H1 (cell line): ENCODE results near the gene RRAD. TPM values are rescaled to one million over a fixed set of nuclear protein-coding genes. Genes with fewer than 3 reads are reported as not detected.

Experiments used
- CTCF ChIA-PET: fragments of 300-600 bp; sonication (Branson Sonifier 250); formaldehyde crosslinking; loops from one replicate; lab custom pipeline; 2021; ENCODE audit not compliant: partially characterized antibody; lab: Charles Lee
- POLR2A ChIA-PET: fragments of 300-600 bp; sonication (Branson Sonifier 250); formaldehyde crosslinking; loops from one replicate; lab custom pipeline; 2021; ENCODE audit warnings: inconsistent platforms; ENCODE audit not compliant: partially characterized antibody; lab: Charles Lee
- DNase-seq, 2 experiments: peaks; one replicate each; pipeline versions ENCODE4 v3.0.0 to v3.0.0-alpha.2; 2010 to 2022; ENCODE audit warnings: low spot score in 2 of 2, low read depth in 1 of 2, mixed read lengths in 1 of 2
- FAIRE-seq: peaks from 2 replicates; lab custom pipeline; 2011; peaks lifted over from hg19 to GRCh38; lab: Jason Lieb, UNC
- H2AFZ ChIP-seq: 2 replicates; pipeline ENCODE4 v1.8.1; 2012; ENCODE audit warnings: low read length, inconsistent platforms
- H2AK5ac ChIP-seq: 2 replicates; pipeline ENCODE4 v1.6.1; 2013; ENCODE audit warnings: low read depth, low read length
- H2BK120ac ChIP-seq: replicated peaks from 2 replicates; pipeline ENCODE3; 2013; ENCODE audit warnings: low read depth, low read length, inconsistent platforms
- H2BK12ac ChIP-seq: 2 replicates; pipeline ENCODE4 v1.6.1; 2013; ENCODE audit warnings: low read depth, low read length
- H2BK15ac ChIP-seq: 2 replicates; pipeline ENCODE4 v1.6.1; 2013; ENCODE audit warnings: low read length
- H2BK20ac ChIP-seq: 2 replicates; pipeline ENCODE4 v1.6.1; 2013; ENCODE audit warnings: low read length
- H2BK5ac ChIP-seq: 2 replicates; pipeline ENCODE4 v1.6.1; 2013; ENCODE audit warnings: low read depth, low read length
- H3K14ac ChIP-seq: 2 replicates; pipeline ENCODE4 v1.6.1; 2013; ENCODE audit warnings: inconsistent platforms; ENCODE audit not compliant: insufficient read length
- H3K18ac ChIP-seq: 2 replicates; pipeline ENCODE4 v1.6.1; 2013; ENCODE audit warnings: low read length; ENCODE audit errors: extremely low read depth
- H3K23ac ChIP-seq: 2 replicates; pipeline ENCODE4 v1.6.1; 2013; ENCODE audit warnings: inconsistent platforms; ENCODE audit not compliant: insufficient read length
- H3K23me2 ChIP-seq: 2 replicates; pipeline ENCODE4 v1.6.1; 2013; ENCODE audit warnings: low read depth, low read length
- H3K27ac ChIP-seq: 2 replicates; pipeline ENCODE4 v1.6.1; 2011; ENCODE audit warnings: low read depth, low read length, inconsistent platforms
- H3K27me3 ChIP-seq, 4 experiments: replicated peaks in 1 of 4; 1 replicate in 1 of 4; 2 replicates in 3 of 4; pipeline versions ENCODE4 v1.6.1 to v1.8.1; 2011 to 2013; ENCODE audit warnings: low read length in 3 of 4, mild to moderate bottlenecking in 3 of 4, inconsistent platforms in 2 of 4, mixed read lengths in 2 of 4, moderate library complexity in 1 of 4; ENCODE audit not compliant: control insufficient read depth in 3 of 4, insufficient read depth in 3 of 4; ENCODE audit errors: extremely low read depth in 1 of 4
- H3K36me3 ChIP-seq, 4 experiments: 2 replicates each; pipeline versions ENCODE4 v1.6.1 to v1.8.1; 2011 to 2013; ENCODE audit warnings: mild to moderate bottlenecking in 4 of 4, low read length in 3 of 4, moderate library complexity in 2 of 4, control low read depth in 1 of 4, inconsistent platforms in 1 of 4; ENCODE audit not compliant: insufficient read depth in 4 of 4, control insufficient read depth in 2 of 4
- H3K4ac ChIP-seq: replicated peaks from 2 replicates; pipeline ENCODE3; 2013; ENCODE audit warnings: low read length, low read depth, mixed read lengths, inconsistent platforms; ENCODE audit not compliant: insufficient read length
- H3K4me1 ChIP-seq, 4 experiments: replicated peaks in 1 of 4; 1 replicate in 1 of 4; 2 replicates in 3 of 4; pipeline versions ENCODE4 v1.6.1 to v1.8.1; 2011 to 2013; ENCODE audit warnings: low read length in 3 of 4, inconsistent platforms in 2 of 4, mixed read lengths in 1 of 4; ENCODE audit not compliant: insufficient read depth in 4 of 4, control insufficient read depth in 3 of 4
- H3K4me2 ChIP-seq, 2 experiments: 2 replicates each; pipeline versions ENCODE4 v1.6.1 to v1.8.1; 2011 to 2013; ENCODE audit warnings: low read depth in 2 of 2, low read length in 2 of 2, control low read depth in 1 of 2, inconsistent platforms in 1 of 2, mild to moderate bottlenecking in 1 of 2; ENCODE audit not compliant: insufficient read depth in 1 of 2
- H3K4me3 ChIP-seq, 4 experiments: fragments of 200-600, 300-600 bp in 1 of 4; sonication (generic), shearing (Covaris generic), sonication (Bioruptor Twin) in 1 of 4; 2 replicates each; pipeline versions ENCODE4 v1.5.1 to v1.8.1; 2011 to 2016; ENCODE audit warnings: low read length in 4 of 4, low read depth in 3 of 4, control low read depth in 2 of 4, inconsistent platforms in 2 of 4, mild to moderate bottlenecking in 2 of 4, mixed read lengths in 1 of 4, moderate library complexity in 1 of 4; ENCODE audit not compliant: insufficient read depth in 2 of 4; ENCODE audit errors: extremely low read depth in 1 of 4
- H3K56ac ChIP-seq: replicated peaks from 2 replicates; pipeline ENCODE3; 2013; ENCODE audit warnings: low read depth, mild to moderate bottlenecking, mixed read lengths, low read length, inconsistent platforms; ENCODE audit not compliant: insufficient read length
- H3K79me1 ChIP-seq: 2 replicates; pipeline ENCODE4 v1.6.1; 2013; ENCODE audit warnings: low read depth, low read length, control low read depth
- H3K79me2 ChIP-seq, 2 experiments: 2 replicates each; pipeline versions ENCODE4 v1.6.1 to v1.8.1; 2012 to 2013; ENCODE audit warnings: low read length in 2 of 2, mild to moderate bottlenecking in 2 of 2, inconsistent platforms in 1 of 2; ENCODE audit not compliant: insufficient read depth in 2 of 2, control insufficient read depth in 1 of 2
- H3K9ac ChIP-seq, 4 experiments: replicated peaks in 1 of 4; 1 replicate in 1 of 4; 2 replicates in 3 of 4; pipeline versions ENCODE4 v1.6.1 to v1.8.1; 2011 to 2013; ENCODE audit warnings: low read depth in 3 of 4, low read length in 3 of 4, control low read depth in 2 of 4, mild to moderate bottlenecking in 2 of 4, moderate library complexity in 2 of 4, inconsistent platforms in 1 of 4; ENCODE audit errors: extremely low read depth in 1 of 4
- H3K9me3 ChIP-seq, 2 experiments: 2 replicates each; pipeline versions ENCODE4 v1.6.1 to v1.8.1; 2012 to 2013; ENCODE audit warnings: mild to moderate bottlenecking in 2 of 2, moderate library complexity in 2 of 2, control low read depth in 1 of 2, inconsistent platforms in 1 of 2, low read depth in 1 of 2, low read length in 1 of 2, mixed read lengths in 1 of 2; ENCODE audit not compliant: insufficient read depth in 2 of 2
- H4K20me1 ChIP-seq, 2 experiments: replicated peaks in 1 of 2; 2 replicates each; pipeline versions ENCODE3 to v1.8.1; 2011 to 2013; ENCODE audit warnings: inconsistent platforms in 2 of 2, low read length in 2 of 2, mild to moderate bottlenecking in 1 of 2; ENCODE audit not compliant: insufficient read depth in 2 of 2, control insufficient read depth in 1 of 2
- H4K5ac ChIP-seq: 2 replicates; pipeline ENCODE4 v1.6.1; 2013; ENCODE audit warnings: low read length, low read depth, mixed read lengths, inconsistent platforms; ENCODE audit not compliant: insufficient read length
- H4K8ac ChIP-seq: 2 replicates; pipeline ENCODE4 v1.8.0; 2013; ENCODE audit warnings: mild to moderate bottlenecking, moderate library complexity, low read length, inconsistent platforms; ENCODE audit not compliant: insufficient read depth; ENCODE audit errors: extremely low read depth
- H4K91ac ChIP-seq: replicated peaks from 2 replicates; pipeline ENCODE3; 2013; ENCODE audit warnings: low read length, mixed read lengths, inconsistent platforms; ENCODE audit not compliant: insufficient read length
- CBX5 ChIP-seq: fragments of 300-800, 300-1000 bp; sonication (generic); IDR thresholded peaks from 2 replicates; pipeline ENCODE4 v1.7.1; 2016; ENCODE audit warnings: antibody characterized with exemption, low read length, low read depth
- GABPA ChIP-seq: IDR thresholded peaks from 2 replicates; pipeline ENCODE4 v1.6.1; 2011; ENCODE audit warnings: mild to moderate bottlenecking, low read length, moderate library complexity, borderline replicate concordance; ENCODE audit not compliant: insufficient read depth
- KDM4A ChIP-seq: IDR thresholded peaks from one replicate; pipeline ENCODE4 v1.7.1; 2012; ENCODE audit warnings: low read depth, mild to moderate bottlenecking, moderate library complexity, low read length, inconsistent platforms; ENCODE audit not compliant: severe bottlenecking
- POLR2A ChIP-seq, 2 experiments: IDR thresholded peaks; 1 replicate in 1 of 2; 2 replicates in 1 of 2; pipeline ENCODE4 v1.6.1; 2011; ENCODE audit warnings: low read depth in 2 of 2, low read length in 2 of 2, mild to moderate bottlenecking in 2 of 2; ENCODE audit errors: control extremely low read depth in 1 of 2
- RBBP5 ChIP-seq: IDR thresholded peaks from 2 replicates; pipeline ENCODE4 v1.7.1; 2012; ENCODE audit warnings: low read depth, mild to moderate bottlenecking, inconsistent platforms, low read length, moderate library complexity, borderline replicate concordance
- RNF2 ChIP-seq: fragments of 200-900, 300-1000 bp; sonication (generic); IDR thresholded peaks from 2 replicates; pipeline ENCODE4 v1.7.1; 2016; ENCODE audit warnings: borderline replicate concordance, low read depth, mild to moderate bottlenecking, antibody characterized with exemption, low read length; ENCODE audit not compliant: poor library complexity, severe bottlenecking; ENCODE audit errors: missing control alignments
- SUZ12 ChIP-seq: fragments of 200-600 bp; sonication (generic); IDR thresholded peaks from 2 replicates; pipeline ENCODE4 v1.6.1; 2012; ENCODE audit warnings: mild to moderate bottlenecking, inconsistent platforms, low read length, moderate library complexity, mixed read lengths
- WGBS, 2 experiments: shearing (Covaris generic) in 1 of 2; methylation state at CpG; one replicate each; pipeline versions ENCODE4 v1.1.6 to v1.1.7; 2013 to 2015; ENCODE audit warnings: low lambda C conversion rate in 2 of 2, mixed read lengths in 2 of 2, inconsistent platforms in 1 of 2, low coverage in 1 of 2, missing lambda C conversion rate in 1 of 2; ENCODE audit not compliant: insufficient replicate concordance in 2 of 2, insufficient coverage in 1 of 2, insufficient read length in 1 of 2; ENCODE audit errors: extremely low coverage in 1 of 2, missing lambda C conversion rate in 1 of 2; 5-methylcytosine and 5-hydroxymethylcytosine counted together
- long read RNA-seq, 2 experiments: library from RNA in 1 of 2; library from capped mRNA in 1 of 2; stranded (forward); transcript quantifications; one replicate each; pipeline ENCODE4 v2.0.0, GENCODE V29; 2021; ENCODE audit warnings: inconsistent platforms in 1 of 2
- polyA minus RNA-seq, 3 experiments: library from RNA; depleted of rRNA, polyadenylated mRNA; stranded (reverse); fragments of >200 nt; gene quantifications; 1 replicate in 2 of 3; 2 replicates in 1 of 3; pipeline ENCODE4 v1.2.3, GENCODE V29; 2011
- polyA plus RNA-seq, 7 experiments: library from polyadenylated mRNA; depleted of rRNA in 3 of 7; stranded (reverse) in 5 of 7; unstranded in 2 of 7; fragments of >200 nt in 5 of 7; fragments of 200-250 nt in 2 of 7; gene quantifications; 1 replicate in 5 of 7; 2 replicates in 1 of 7; 4 replicates in 1 of 7; pipeline versions ENCODE4 v1.2.1 to v1.2.3, GENCODE V29; 2011 to 2013; ENCODE audit warnings: missing spikeins in 2 of 7, mixed read lengths in 2 of 7
- total RNA-seq: library from RNA; stranded (reverse); fragmentation: NEBNext Ultra II Directional; extraction: Animal tissue kit (Norgen Biotek cat#: 25700); gene quantifications from 2 replicates; pipeline ENCODE4 v1.2.1, GENCODE V29; 2021
- TF ChIP-seq, protein P1 (sequence below): IDR thresholded peaks from 2 replicates; pipeline ENCODE4 v1.6.1; 2011; ENCODE audit warnings: low read depth, mild to moderate bottlenecking, low read length; ENCODE audit not compliant: insufficient read depth

RRAD gene, protein sequence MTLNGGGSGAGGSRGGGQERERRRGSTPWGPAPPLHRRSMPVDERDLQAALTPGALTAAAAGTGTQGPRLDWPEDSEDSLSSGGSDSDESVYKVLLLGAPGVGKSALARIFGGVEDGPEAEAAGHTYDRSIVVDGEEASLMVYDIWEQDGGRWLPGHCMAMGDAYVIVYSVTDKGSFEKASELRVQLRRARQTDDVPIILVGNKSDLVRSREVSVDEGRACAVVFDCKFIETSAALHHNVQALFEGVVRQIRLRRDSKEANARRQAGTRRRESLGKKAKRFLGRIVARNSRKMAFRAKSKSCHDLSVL
- total RNA-seq (not detected in 2 replicates), polyA plus RNA-seq (2011; rRNA removed) (0.08 and 0.17 TPM in 2 replicates), polyA minus RNA-seq (2011; rRNA and poly(A)+ RNA removed) (not detected in 2 replicates)
- polyA plus RNA-seq (2011; cell fraction: cytosol; rRNA removed) = 0.26 TPM
- polyA plus RNA-seq (2011; cell fraction: nucleus; rRNA removed) = 0.57 TPM
- 0.16 to 0.83 TPM (median 0.18 TPM) in 3 of 4 replicates, not detected in the other for polyA plus RNA-seq (2012, experiment 1 of 2)
- 0.16 TPM for polyA plus RNA-seq (2012, experiment 2 of 2)
- polyA plus RNA-seq (2013, experiment 1 of 2) = 0.08 TPM
- polyA plus RNA-seq (2013, experiment 2 of 2) = 0.09 TPM
- not detected for polyA minus RNA-seq (2011; cell fraction: cytosol; rRNA and poly(A)+ RNA removed)
- not detected for polyA minus RNA-seq (2011; cell fraction: nucleus; rRNA and poly(A)+ RNA removed)
- long read RNA-seq, experiment 1 = 0 reads
- long read RNA-seq, experiment 2 = 0 reads

DNA sequence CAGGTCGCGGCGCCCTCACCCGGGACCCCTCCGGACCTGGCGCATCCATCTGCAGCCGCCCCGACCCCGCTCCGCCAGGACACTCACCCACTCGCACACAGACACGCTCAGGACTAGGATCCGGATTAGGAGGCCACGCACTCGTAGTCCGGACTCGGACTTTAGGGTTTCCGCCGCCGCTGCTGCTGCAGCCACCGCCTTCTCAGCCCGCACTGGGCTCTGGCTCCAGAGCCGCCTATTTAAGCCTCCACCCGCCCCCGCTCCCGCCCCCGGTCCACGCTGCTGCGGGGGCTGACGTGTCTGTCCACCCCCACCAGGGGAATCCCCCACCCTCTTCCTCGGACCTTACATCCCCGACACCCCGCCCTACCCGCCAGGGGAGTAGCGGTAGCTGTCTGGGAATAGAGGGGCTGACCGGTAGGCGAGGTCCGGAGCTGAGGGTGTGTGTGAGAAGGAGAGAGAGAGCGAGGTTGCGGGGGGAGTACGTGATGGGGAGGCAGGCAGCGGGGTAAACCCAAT is at the start of gene RRAD:
RRAD (minus strand) TSS at position 214 of the 519 bp plus-strand sequence. CDS start 356 bp downstream, outside the sequence.
- FAIRE-seq = no peak
- WGBS, 2 experiments = 21% methylated on average over 11 of the region's 42 CpGs; no CpG with 5 or more reads in 1 of the 2 experiments
- Histone ChIP-seq H2BK20ac (no peak within 1 kb of the TSS), H3K79me2 (no peaks in the 10 kb centered on the region), H3K18ac (no peak within 1 kb of the TSS), H3K4me2 (peak within 1 kb of the TSS; percentile 40 to 89), H4K5ac (no peak within 1 kb of the TSS), H3K4me3 (peak within 1 kb of the TSS; percentile 28 to 67 (median 40)), H3K23me2 (peaks cover 4% of the 10 kb centered on the region; the same call in 1 of the 2 replicates), H3K36me3 (no peaks in the 10 kb centered on the region; a peak in 1 of 8 replicates), H3K9ac (no peak within 1 kb of the TSS), H2BK15ac (no peak within 1 kb of the TSS; the same call in 1 of the 2 replicates), H2BK120ac (no peak within 1 kb of the TSS), H2BK12ac (no peak within 1 kb of the TSS), H3K4me1 (peaks cover 0 to 8% (median under 1%) of the 10 kb centered on the region in 4 experiments; a peak in 4 of 7 replicates), H4K20me1 (no peaks in the 10 kb centered on the region), H3K27me3 (peaks cover 14 to 43% (median 35%) of the 10 kb centered on the region in 4 experiments; a peak in 6 of 7 replicates), H3K9me3 (no peaks in the 10 kb centered on the region), H2AK5ac (no peak within 1 kb of the TSS), H3K56ac (no peak within 1 kb of the TSS), H3K27ac (no peak within 1 kb of the TSS), H3K4ac (no peak within 1 kb of the TSS), H3K23ac (no peak within 1 kb of the TSS), H4K91ac (no peak within 1 kb of the TSS), H3K79me1 (peaks cover 2% of the 10 kb centered on the region; the same call in 1 of the 2 replicates), H2AFZ (no peak within 1 kb of the TSS), H4K8ac (peak within 1 kb of the TSS; percentile 22; the same call in 1 of the 2 replicates), H2BK5ac (no peak within 1 kb of the TSS), H3K14ac (no peak within 1 kb of the TSS)
- peak in 1 of 2 experiments; percentile 67 for DNase-seq
- POLR2A ChIA-PET = interaction anchor here (1.4 to 2.3 kb wide), 2 partner anchors 14 to 45 kb away, joined by 5 to 7 read pairs; partner anchors contain the start of gene PDP2
- CTCF ChIA-PET = interaction anchor here (0.6 to 27.5 kb wide), 6 partner anchors 21 to 274 kb away, joined by 3 to 1009 read pairs (median 4); partner anchors contain the start of genes CDH16 and PDP2
- TF ChIP-seq, protein P1, sequence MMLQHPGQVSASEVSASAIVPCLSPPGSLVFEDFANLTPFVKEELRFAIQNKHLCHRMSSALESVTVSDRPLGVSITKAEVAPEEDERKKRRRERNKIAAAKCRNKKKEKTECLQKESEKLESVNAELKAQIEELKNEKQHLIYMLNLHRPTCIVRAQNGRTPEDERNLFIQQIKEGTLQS = no peak
- TF ChIP-seq POLR2A (IDR thresholded peaks at IDR 0.05; ENCODE audit: control extremely low read depth in 1 of 2, low read depth in 2 of 2, low read length in 2 of 2) (no peak), RBBP5 (no peak), KDM4A (peak; percentile 9), CBX5 (no peak), GABPA (no peak), SUZ12 (peak; percentile 83), RNF2 (no peak)
